Gastrocnemius medialis (tissue), 4 donors: ENCODE data around the gene CD82. TPM values are rescaled to one million over a fixed set of nuclear protein-coding genes. Genes with fewer than 3 reads are reported as not detected.

Source experiments
- ATAC-seq, 2 donors: fragments of 150-250 bp; one replicate each; pipeline ENCODE4 v1.9.1; 2016
- DNase-seq, 2 donors: peaks; one replicate each; pipeline ENCODE4 v3.0.0-alpha.2; 2019
- H3K27ac ChIP-seq, 4 donors: fragments of 200-600 bp; sonication (generic); 1 replicate in 1 of 4; 2 replicates in 3 of 4; pipeline ENCODE4 v1.5.1; 2016 to 2018; ENCODE audit warnings: mild to moderate bottlenecking in 2 of 4, moderate library complexity in 1 of 4
- H3K27me3 ChIP-seq, 3 donors: fragments of 200-600 bp; sonication (generic) in 2 of 3; 1 replicate in 1 of 3; 2 replicates in 2 of 3; pipeline versions ENCODE4 v1.5.1 to v1.6.0; 2016 to 2019; ENCODE audit warnings: mild to moderate bottlenecking in 1 of 3, moderate library complexity in 1 of 3
- H3K36me3 ChIP-seq, 2 donors: fragments of 200-600 bp; sonication (generic) in 1 of 2; one replicate each; pipeline ENCODE4 v1.5.1; 2017 to 2018
- H3K4me1 ChIP-seq, 2 donors: fragments of 200-600 bp; sonication (generic) in 1 of 2; one replicate each; pipeline ENCODE4 v1.5.1; 2016 to 2017; ENCODE audit warnings: mild to moderate bottlenecking in 2 of 2
- H3K4me3 ChIP-seq, 4 donors: fragments of 200-600 bp; sonication (generic) in 3 of 4; 1 replicate in 1 of 4; 2 replicates in 3 of 4; pipeline ENCODE4 v1.5.1; 2016 to 2019; ENCODE audit warnings: mild to moderate bottlenecking in 2 of 4
- H3K9me3 ChIP-seq, 3 donors: fragments of 200-600 bp; sonication (generic) in 2 of 3; 1 replicate in 1 of 3; 2 replicates in 2 of 3; pipeline ENCODE4 v1.5.1; 2016 to 2019
- CTCF ChIP-seq, 5 experiments: fragments of 450-650 bp in 3 of 5; fragments of 200-600 bp in 2 of 5; sonication (generic) in 2 of 5; IDR thresholded peaks in 4 of 5; conservative IDR thresholded peaks in 1 of 5; 1 replicate in 4 of 5; 2 replicates in 1 of 5; pipeline ENCODE4 v1.5.1; 2016 to 2019; ENCODE audit warnings: antibody characterized with exemption in 5 of 5, mild to moderate bottlenecking in 3 of 5, moderate library complexity in 3 of 5
- POLR2A ChIP-seq, 2 donors: fragments of 450-650 bp; IDR thresholded peaks; one replicate each; pipeline ENCODE4 v1.6.1; 2017; ENCODE audit warnings: antibody characterized with exemption in 2 of 2, mild to moderate bottlenecking in 2 of 2, moderate library complexity in 2 of 2
- in situ Hi-C, 4 donors: fragments of 200-750 bp; cut with MboI; loops; one replicate each; pipeline versions ENCODE4 v1.15.0 to v1.8.0; 2017; ENCODE audit warnings: low sequenced_read_pairs in 4 of 4
- intact Hi-C: fragments of 100-400 bp; cut with DNase I; formaldehyde crosslinking; loops from one replicate; pipeline ENCODE4 v1.15.1; 2023; ENCODE audit warnings: low total_unique reads
- total RNA-seq, 4 donors: library from RNA; depleted of rRNA; stranded (reverse); fragments of >200 nt; gene quantifications; one replicate each; pipeline versions ENCODE4 v1.1.0 to v1.2.3, GENCODE V29; 2016

CD82 gene
- total RNA-seq, 4 donors from 2014 or later, result 4.5 to 17.5 (median 13.5) TPM

GRCh38 chr11:44535191-44535980 is 30.1 kb upstream of the CD82 start:
- intact Hi-C loops, result no loop called here
- no peak for TF ChIP-seq POLR2A (IDR thresholded peaks at IDR 0.05)
- TF ChIP-seq CTCF (IDR thresholded peaks at IDR 0.05 in 4 of 5, conservative IDR thresholded peaks at IDR 0.05 in 1 of 5), result no peak
- DNase-seq (no peak), ATAC-seq (no peak)
- no peak overlapping the region for H3K4me3 ChIP-seq
- no peak overlapping the region for H3K27ac ChIP-seq
- H3K4me1 ChIP-seq, result peaks cover 0 to 4% of the 10 kb centered on the region in 2 donors
- no peaks in the 10 kb centered on the region for H3K36me3 ChIP-seq
- no peaks in the 10 kb centered on the region for H3K27me3 ChIP-seq
- in situ Hi-C loops, result loop anchor here (5.0 to 10.0 kb wide), 4 partner anchors 241 to 443 kb away; no protein-coding TSS in a partner anchor
- H3K9me3 ChIP-seq, result no peaks in the 10 kb centered on the region

GRCh38 chr11:44536788-44537516 is 28.5 kb upstream of the CD82 start:
- H3K27me3 ChIP-seq, result peaks cover 0 to 4% (median 0%) of the 10 kb centered on the region in 3 donors
- DNase-seq (no peak), ATAC-seq (no peak)
- H3K9me3 ChIP-seq, result no peaks in the 10 kb centered on the region
- H3K36me3 ChIP-seq, result no peaks in the 10 kb centered on the region
- intact Hi-C loops, result no loop called here
- TF ChIP-seq CTCF (IDR thresholded peaks at IDR 0.05 in 4 of 5, conservative IDR thresholded peaks at IDR 0.05 in 1 of 5) (no peak), POLR2A (IDR thresholded peaks at IDR 0.05) (no peak)
- H3K27ac ChIP-seq, result no peak overlapping the region
- peaks cover 0 to 4% of the 10 kb centered on the region in 2 donors for H3K4me1 ChIP-seq
- no peak overlapping the region for H3K4me3 ChIP-seq
- in situ Hi-C loops, result loop anchor here (5.0 to 10.0 kb wide), 4 partner anchors 242 to 445 kb away; no protein-coding TSS in a partner anchor

- in situ Hi-C loops (loop anchor here (5.0 to 10.0 kb wide), 4 partner anchors 243 to 445 kb away; no protein-coding TSS in a partner anchor), intact Hi-C loops (loop anchor here (1.0 to 2.0 kb wide), 3 partner anchors 251 to 443 kb away; no protein-coding TSS in a partner anchor)
- no peak for DNase-seq
- H3K27ac ChIP-seq, result no peak overlapping the region
- no peak overlapping the region for H3K4me3 ChIP-seq
- peaks cover 0 to 4% of the 10 kb centered on the region in 2 donors for H3K4me1 ChIP-seq
- no peaks in the 10 kb centered on the region for H3K9me3 ChIP-seq
- no peak for TF ChIP-seq POLR2A (IDR thresholded peaks at IDR 0.05)
- TF ChIP-seq CTCF (IDR thresholded peaks at IDR 0.05 in 4 of 5, conservative IDR thresholded peaks at IDR 0.05 in 1 of 5), result no peak
- H3K27me3 ChIP-seq, result peaks cover 0 to 4% (median 0%) of the 10 kb centered on the region in 3 donors
- ATAC-seq, result no peak
- H3K36me3 ChIP-seq, result no peaks in the 10 kb centered on the region
Observed at GRCh38 chr11:44537679-44538078, 27.8 kb upstream of the CD82 start.

- Histone ChIP-seq H3K27ac (no peak overlapping the region), H3K36me3 (no peaks in the 10 kb centered on the region), H3K9me3 (no peaks in the 10 kb centered on the region), H3K27me3 (peaks cover 0 to 4% (median 0%) of the 10 kb centered on the region in 3 donors), H3K4me1 (peaks cover 0 to 4% of the 10 kb centered on the region in 2 donors), H3K4me3 (no peak overlapping the region)
- in situ Hi-C loops (loop anchor here (5.0 to 10.0 kb wide), 4 partner anchors 244 to 446 kb away; no protein-coding TSS in a partner anchor), intact Hi-C loops (loop anchor here (1.0 to 2.0 kb wide), 3 partner anchors 252 to 444 kb away; no protein-coding TSS in a partner anchor)
- DNase-seq (peak; percentile 52 to 60), ATAC-seq (peak; percentile 86 to 96)
- TF ChIP-seq POLR2A (IDR thresholded peaks at IDR 0.05) (no peak), CTCF (IDR thresholded peaks at IDR 0.05 in 4 of 5, conservative IDR thresholded peaks at IDR 0.05 in 1 of 5) (peak; percentile 92 to 96 (median 94))
Observed at GRCh38 chr11:44538375-44539054, 26.9 kb upstream of the CD82 start.
